ENCODE measurements around the gene ZNF462.

GRCh38 chr9:106992186-106992585 lies 129.2 kb downstream of the ZNF462 start:
- TF ChIP-seq CTCF (IDR thresholded peaks at IDR 0.05) (no peak), POLR2A (IDR thresholded peaks at IDR 0.05) (no peak)
